PFSK-1 (cell line): ENCODE data around the gene SIDT1.

Experiments
- FOXP2 ChIP-seq: optimal IDR thresholded peaks from 2 replicates; pipeline ENCODE3; 2011; ENCODE audit warnings: borderline replicate concordance, control low read depth, inconsistent platforms; ENCODE audit not compliant: insufficient read depth; ENCODE audit errors: extremely low read length, extremely low read depth
- POLR2AphosphoS5 ChIP-seq: IDR thresholded peaks from 2 replicates; pipeline ENCODE4 v1.6.1; 2012; ENCODE audit warnings: low read depth, mild to moderate bottlenecking, control low read depth, low read length, moderate library complexity
- REST ChIP-seq, 2 experiments: IDR thresholded peaks; 2 replicates each; pipeline versions ENCODE4 v1.6.1 to v1.8.0; 2011 to 2012; ENCODE audit warnings: low read depth in 2 of 2, low read length in 2 of 2, control low read depth in 1 of 2, inconsistent platforms in 1 of 2, mild to moderate bottlenecking in 1 of 2, moderate library complexity in 1 of 2; ENCODE audit not compliant: insufficient read depth in 1 of 2
- SIN3A ChIP-seq: IDR thresholded peaks from 2 replicates; pipeline ENCODE4 v1.6.1; 2012; ENCODE audit warnings: mild to moderate bottlenecking, low read length, moderate library complexity, borderline replicate concordance; ENCODE audit not compliant: insufficient read depth
- TAF1 ChIP-seq: IDR thresholded peaks from 2 replicates; pipeline ENCODE4 v1.6.1; 2012; ENCODE audit warnings: low read length, control low read depth, borderline replicate concordance; ENCODE audit not compliant: insufficient read depth

GRCh38 chr3:113664523-113665094 lies 132.3 kb downstream of the SIDT1 start:
- TF ChIP-seq POLR2AphosphoS5 (no peak), REST (IDR thresholded peaks at IDR 0.05; ENCODE audit: insufficient read depth in 1 of 2, low read depth in 2 of 2, low read length in 2 of 2) (no peak), TAF1 (no peak), FOXP2 (no peak), SIN3A (no peak)
